Astrocyte (in vitro differentiated cells and primary cell): ENCODE measurements around the gene HOXC9. TPM values are rescaled to one million over a fixed set of nuclear protein-coding genes. Genes with fewer than 3 reads are reported as not detected.

Experiments used
- DNase-seq: peaks from one replicate; pipeline ENCODE4 v3.0.0-alpha.2; 2010; ENCODE audit warnings: low read depth
- FAIRE-seq: peaks from 2 replicates; lab custom pipeline; 2011; peaks lifted over from hg19 to GRCh38; lab: Jason Lieb, UNC
- H2AFZ ChIP-seq: 2 replicates; pipeline ENCODE4 v1.6.0; 2012; ENCODE audit warnings: low read depth, low read length, inconsistent platforms
- H3K27ac ChIP-seq: 2 replicates; pipeline ENCODE4 v1.5.1; 2011; ENCODE audit warnings: low read depth, low read length, inconsistent platforms
- H3K27me3 ChIP-seq: 2 replicates; pipeline ENCODE4 v1.6.0; 2011; ENCODE audit warnings: low read length, inconsistent platforms; ENCODE audit not compliant: insufficient read depth
- H3K36me3 ChIP-seq: 2 replicates; pipeline ENCODE4 v1.5.1; 2011; ENCODE audit warnings: low read length, inconsistent platforms; ENCODE audit not compliant: insufficient read depth
- H3K4me1 ChIP-seq: 2 replicates; pipeline ENCODE4 v1.5.1; 2011; ENCODE audit warnings: low read length, inconsistent platforms; ENCODE audit not compliant: insufficient read depth
- H3K4me2 ChIP-seq: 2 replicates; pipeline ENCODE4 v1.6.0; 2012; ENCODE audit warnings: low read length, inconsistent platforms
- H3K4me3 ChIP-seq: 2 replicates; pipeline ENCODE4 v1.5.1; 2011; ENCODE audit warnings: low read depth, mild to moderate bottlenecking, low read length, inconsistent platforms; ENCODE audit not compliant: insufficient read depth
- H3K79me2 ChIP-seq: 2 replicates; pipeline ENCODE4 v1.6.0; 2012; ENCODE audit warnings: mild to moderate bottlenecking, low read length, inconsistent platforms; ENCODE audit not compliant: insufficient read depth
- H3K9ac ChIP-seq: 2 replicates; pipeline ENCODE4 v1.6.0; 2012; ENCODE audit warnings: mild to moderate bottlenecking, low read length, inconsistent platforms
- H3K9me3 ChIP-seq: 2 replicates; pipeline ENCODE4 v1.5.1; 2012; ENCODE audit warnings: low read depth, mild to moderate bottlenecking, low read length, inconsistent platforms; ENCODE audit not compliant: insufficient read depth
- H4K20me1 ChIP-seq: 2 replicates; pipeline ENCODE4 v1.6.0; 2012; ENCODE audit warnings: low read length, inconsistent platforms; ENCODE audit not compliant: insufficient read depth
- H3K27ac Mint-ChIP-seq: one replicate; pipeline ENCODE4 v1.8.0; 2021; ENCODE audit warnings: mild to moderate bottlenecking, mixed read lengths; ENCODE audit not compliant: unreplicated experiment
- H3K27me3 Mint-ChIP-seq: one replicate; pipeline ENCODE4 v1.8.0; 2021; ENCODE audit warnings: low read depth, mixed read lengths; ENCODE audit not compliant: unreplicated experiment
- H3K36me3 Mint-ChIP-seq: one replicate; pipeline ENCODE4 v1.8.0; 2021; ENCODE audit warnings: low read depth, mixed read lengths; ENCODE audit not compliant: unreplicated experiment
- H3K4me1 Mint-ChIP-seq: one replicate; pipeline ENCODE4 v1.8.0; 2021; ENCODE audit warnings: low read depth, mixed read lengths; ENCODE audit not compliant: unreplicated experiment
- H3K4me3 Mint-ChIP-seq: one replicate; pipeline ENCODE4 v1.8.0; 2021; ENCODE audit warnings: mild to moderate bottlenecking, moderate library complexity, mixed read lengths; ENCODE audit not compliant: unreplicated experiment
- H3K9me3 Mint-ChIP-seq: one replicate; pipeline ENCODE4 v1.8.0; 2021; ENCODE audit warnings: mild to moderate bottlenecking, mixed read lengths; ENCODE audit not compliant: unreplicated experiment
- CTCF ChIP-seq: IDR thresholded peaks from 2 replicates; pipeline ENCODE4 v1.5.1; 2011; ENCODE audit warnings: low read depth, mild to moderate bottlenecking, inconsistent platforms, low read length, moderate library complexity; ENCODE audit not compliant: insufficient read depth
- EZH2 ChIP-seq: IDR thresholded peaks from 2 replicates; pipeline ENCODE4 v1.6.1; 2012; ENCODE audit warnings: mild to moderate bottlenecking, low read length, inconsistent platforms; ENCODE audit not compliant: insufficient read depth
- total RNA-seq: library from RNA; stranded (reverse); gene quantifications from 2 replicates; pipeline ENCODE4 v1.2.1, GENCODE V29; 2021

Gene HOXC9
- total RNA-seq, 1 donor from 2014 or later = not detected

DNA sequence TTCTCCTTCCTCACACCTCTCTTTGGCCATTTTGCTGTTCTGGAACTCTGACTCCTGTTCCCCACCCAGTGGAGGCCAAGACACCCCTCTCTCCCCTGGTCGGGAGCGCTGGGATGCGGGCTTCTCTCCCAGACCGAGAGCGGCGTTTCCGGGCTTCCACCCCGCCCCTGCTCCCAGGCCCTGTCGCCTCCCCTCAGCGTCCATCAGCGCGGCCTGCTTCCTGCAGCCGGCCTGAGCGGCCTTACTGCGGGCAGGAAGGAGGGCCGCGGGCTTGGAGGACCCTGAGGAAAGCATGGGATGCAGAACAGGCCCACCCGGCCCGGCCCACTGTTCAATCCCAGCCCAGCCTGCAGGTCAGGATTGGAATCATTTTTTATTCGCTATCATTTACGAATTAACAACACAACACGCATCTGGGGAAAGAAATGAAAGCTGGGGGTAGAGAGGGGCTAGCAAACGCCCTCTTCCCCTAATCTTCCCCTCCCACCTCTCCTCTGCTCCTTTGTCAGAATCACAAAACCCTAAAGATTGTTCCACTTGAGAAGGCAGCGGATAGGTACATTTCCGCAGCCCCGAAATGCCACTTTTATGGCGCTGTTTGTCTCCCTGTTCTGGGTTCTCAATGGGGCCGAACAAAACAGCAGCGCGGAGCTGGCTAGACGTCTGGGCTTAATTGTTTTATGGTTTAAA is 5.0 kb downstream of the HOXC9 start:
- no peaks in the 10 kb centered on the region for H3K9me3 ChIP-seq
- H2AFZ ChIP-seq = no peak overlapping the region
- no peaks in the 10 kb centered on the region for H4K20me1 ChIP-seq
- peaks cover 90% of the 10 kb centered on the region for H3K27me3 ChIP-seq
- FAIRE-seq = no peak
- Mint-ChIP-seq H3K4me3 (no peak overlapping the region), H3K4me1 (no peaks in the 10 kb centered on the region), H3K36me3 (peaks cover 2% of the 10 kb centered on the region), H3K9me3 (peaks cover 12% of the 10 kb centered on the region), H3K27ac (peak overlapping the region; percentile 49), H3K27me3 (peaks cover 88% of the 10 kb centered on the region)
- H3K27ac ChIP-seq = no peak overlapping the region
- H3K4me2 ChIP-seq = no peak overlapping the region
- DNase-seq = no peak
- H3K36me3 ChIP-seq = no peaks in the 10 kb centered on the region
- TF ChIP-seq CTCF (no peak), EZH2 (no peak)
- H3K4me1 ChIP-seq = peaks cover 5% of the 10 kb centered on the region
- no peak overlapping the region for H3K9ac ChIP-seq
- no peak overlapping the region for H3K4me3 ChIP-seq
- H3K79me2 ChIP-seq = no peaks in the 10 kb centered on the region

DNA sequence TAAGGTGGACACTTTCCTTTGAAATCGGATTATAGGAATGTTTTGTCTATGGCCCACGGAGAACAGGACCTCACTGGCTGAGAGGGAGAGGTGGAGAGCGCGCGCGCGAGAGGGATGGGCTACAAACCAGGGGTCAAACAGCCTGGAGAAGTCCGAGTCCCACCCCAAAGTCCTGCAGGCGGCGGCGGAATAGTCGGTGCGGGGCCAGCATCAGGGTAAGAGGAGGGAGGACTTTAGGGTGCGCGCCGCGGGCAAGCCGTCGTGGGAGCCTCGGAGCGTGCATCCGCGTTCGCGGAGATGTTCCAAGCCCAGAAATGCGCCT is 5.5 kb downstream of the HOXC9 start:
- Mint-ChIP-seq H3K27ac (peak overlapping the region; percentile 49), H3K4me1 (no peaks in the 10 kb centered on the region), H3K9me3 (peaks cover 12% of the 10 kb centered on the region), H3K4me3 (no peak overlapping the region), H3K27me3 (peaks cover 90% of the 10 kb centered on the region), H3K36me3 (peaks cover 2% of the 10 kb centered on the region)
- peaks cover 90% of the 10 kb centered on the region for H3K27me3 ChIP-seq
- no peaks in the 10 kb centered on the region for H3K79me2 ChIP-seq
- no peak for TF ChIP-seq CTCF
- no peak for TF ChIP-seq EZH2
- no peak overlapping the region for H3K9ac ChIP-seq
- DNase-seq = no peak
- FAIRE-seq = no peak
- H3K36me3 ChIP-seq = no peaks in the 10 kb centered on the region
- H3K4me2 ChIP-seq = no peak overlapping the region
- H3K4me1 ChIP-seq = peaks cover 5% of the 10 kb centered on the region
- H3K4me3 ChIP-seq = no peak overlapping the region
- H2AFZ ChIP-seq = no peak overlapping the region
- no peaks in the 10 kb centered on the region for H4K20me1 ChIP-seq
- H3K9me3 ChIP-seq = no peaks in the 10 kb centered on the region
- H3K27ac ChIP-seq = no peak overlapping the region

- Histone ChIP-seq H3K79me2 (no peaks in the 10 kb centered on the region), H3K36me3 (no peaks in the 10 kb centered on the region), H3K27me3 (peaks cover 91% of the 10 kb centered on the region), H3K4me3 (peak overlapping the region; percentile 31), H3K4me1 (peaks cover 5% of the 10 kb centered on the region), H3K27ac (no peak overlapping the region), H3K4me2 (peak overlapping the region; percentile 82), H3K9me3 (no peaks in the 10 kb centered on the region), H4K20me1 (no peaks in the 10 kb centered on the region), H2AFZ (peak overlapping the region; percentile 37), H3K9ac (peak overlapping the region; percentile 43)
- DNase-seq (peak; percentile 20), FAIRE-seq (no peak)
- TF ChIP-seq CTCF = peak; percentile 72
- peak; percentile 68 for TF ChIP-seq EZH2
- Mint-ChIP-seq H3K36me3 (peaks cover 2% of the 10 kb centered on the region), H3K27ac (no peak overlapping the region), H3K4me3 (no peak overlapping the region), H3K9me3 (peaks cover 12% of the 10 kb centered on the region), H3K4me1 (no peaks in the 10 kb centered on the region), H3K27me3 (peaks cover 90% of the 10 kb centered on the region)
These were observed 6.0 kb downstream of the HOXC9 start for GRCh38 chr12:54005853-54006558.
